PC-3 (cell line): ENCODE data around the gene KCND3. TPM values are rescaled to one million over a fixed set of nuclear protein-coding genes. Genes with fewer than 3 reads are reported as not detected.

Experiments
- ATAC-seq: fragments of 200-7000 bp; cut with Tn5 transposase; 2 replicates; pipeline ENCODE4 v1.9.1; 2020; ENCODE audit warnings: mild to moderate bottlenecking, moderate library complexity
- BruUV-seq: library from RNA; stranded (reverse); fragments of 400-500 nt; replicated peaks from 2 replicates; lab custom pipeline; 2021; lab: Mats Ljungman, UMichigan
- CTCF ChIA-PET: fragments of 300-600 bp; sonication (Branson Sonifier 250); formaldehyde crosslinking; loops from one replicate; lab custom pipeline; 2022; ENCODE audit warnings: antibody characterized with exemption; lab: Charles Lee
- POLR2A ChIA-PET: fragments of 300-600 bp; sonication (Branson Sonifier 250); formaldehyde crosslinking; loops from one replicate; lab custom pipeline; 2022; ENCODE audit warnings: antibody characterized with exemption; ENCODE audit not compliant: unreplicated experiment; lab: Charles Lee
- DNase-seq: peaks from one replicate; pipeline ENCODE4 v3.0.0-alpha.2; 2015
- H2AFZ ChIP-seq: fragments of 300-600 bp; sonication (generic); 2 replicates; pipeline ENCODE4 v1.6.0; 2016; ENCODE audit warnings: antibody characterized with exemption, low read length
- H3F3A ChIP-seq: fragments of 300-600 bp; sonication (generic); one replicate; pipeline ENCODE4 v1.6.0; 2017; ENCODE audit warnings: antibody characterized with exemption, low read length, control low read depth, mild to moderate bottlenecking; ENCODE audit not compliant: unreplicated experiment
- H3K27ac ChIP-seq: fragments of 300-600 bp; sonication (generic); 2 replicates; pipeline ENCODE4 v1.5.1; 2016; ENCODE audit warnings: mild to moderate bottlenecking, low read length
- H3K27me3 ChIP-seq: fragments of 300-600 bp; sonication (generic); 2 replicates; pipeline ENCODE4 v1.6.1; 2016; ENCODE audit warnings: low read length, mixed read lengths
- H3K36me3 ChIP-seq: fragments of 300-600 bp; sonication (generic); 2 replicates; pipeline ENCODE4 v1.6.1; 2016; ENCODE audit warnings: low read depth, mixed run types, low read length, mixed read lengths
- H3K4me1 ChIP-seq: fragments of 300-600 bp; sonication (generic); 2 replicates; pipeline ENCODE4 v1.5.1; 2016; ENCODE audit warnings: low read length; ENCODE audit not compliant: insufficient read depth
- H3K4me2 ChIP-seq: fragments of 300-600 bp; sonication (generic); 2 replicates; pipeline ENCODE4 v1.6.0; 2016; ENCODE audit warnings: low read length
- H3K4me3 ChIP-seq: fragments of 300-600 bp; sonication (generic); 2 replicates; pipeline ENCODE4 v1.5.1; 2016; ENCODE audit warnings: mild to moderate bottlenecking, low read length, mixed read lengths
- H3K79me2 ChIP-seq: fragments of 300-600 bp; sonication (generic); 2 replicates; pipeline ENCODE4 v1.6.1; 2017; ENCODE audit warnings: low read length, mixed read lengths
- H3K9ac ChIP-seq: fragments of 300-600 bp; sonication (generic); 2 replicates; pipeline ENCODE4 v1.6.0; 2016; ENCODE audit warnings: mild to moderate bottlenecking, low read length
- H3K9me2 ChIP-seq: fragments of 300-600 bp; sonication (generic); replicated peaks from 2 replicates; pipeline ENCODE4 v1.6.1; 2016; ENCODE audit warnings: mixed run types, low read length, mixed read lengths
- H3K9me3 ChIP-seq: fragments of 300-600 bp; sonication (generic); 2 replicates; pipeline ENCODE4 v1.6.1; 2016; ENCODE audit warnings: low read length, mixed read lengths
- H4K20me1 ChIP-seq: fragments of 300-600 bp; sonication (generic); 2 replicates; pipeline ENCODE4 v1.6.1; 2016; ENCODE audit warnings: low read length, mixed read lengths
- CTCF ChIP-seq: fragments of 300-600 bp; sonication (generic); conservative IDR thresholded peaks from 2 replicates; pipeline ENCODE4 v1.5.1; 2017; ENCODE audit warnings: antibody characterized with exemption, low read depth, mild to moderate bottlenecking, low read length
- EZH2 ChIP-seq: fragments of 300-600 bp; sonication (generic); IDR thresholded peaks from one replicate; pipeline ENCODE4 v1.6.1; 2017; ENCODE audit warnings: antibody characterized with exemption, mild to moderate bottlenecking, low read length; ENCODE audit not compliant: unreplicated experiment
- EZH2phosphoT487 ChIP-seq: fragments of 300-600 bp; sonication (generic); IDR thresholded peaks from 2 replicates; pipeline ENCODE4 v1.6.1; 2018; ENCODE audit warnings: mild to moderate bottlenecking, antibody characterized with exemption, low read length, borderline replicate concordance
- intact Hi-C: fragments of 100-400 bp; cut with micrococcal nuclease; formaldehyde crosslinking; loops from 2 replicates; pipeline ENCODE4 v1.9.0; 2023
- total RNA-seq: library from RNA; depleted of rRNA; stranded (reverse); fragments of >200 nt; gene quantifications from 2 replicates; pipeline ENCODE4 v1.2.3, GENCODE V29; 2014

Gene KCND3
- total RNA-seq, 1 experiment from 2014 or later, result not detected

GRCh38 chr1:111943846-111944749, 45.4 kb downstream of the KCND3 start:
- ATAC-seq, result no peak
- POLR2A ChIA-PET, result no interaction called here
- DNase-seq, result no peak
- H3K9me3 ChIP-seq, result no peaks in the 10 kb centered on the region
- no peaks in the 10 kb centered on the region for H3K36me3 ChIP-seq
- H3K27ac ChIP-seq, result no peak overlapping the region
- H3K4me2 ChIP-seq, result no peak overlapping the region
- CTCF ChIA-PET, result no interaction called here
- H3K27me3 ChIP-seq, result peaks cover 39% of the 10 kb centered on the region
- intact Hi-C loops, result no loop called here
- H3K4me3 ChIP-seq, result no peak overlapping the region
- no peaks in the 10 kb centered on the region for H3K79me2 ChIP-seq
- no peaks in the 10 kb centered on the region for H3K4me1 ChIP-seq
- no peaks in the 10 kb centered on the region for H3K9me2 ChIP-seq
- no peak overlapping the region for H3K9ac ChIP-seq
- no peaks in the 10 kb centered on the region for H3F3A ChIP-seq
- BruUV-seq, result no TSS peak
- no peaks in the 10 kb centered on the region for H4K20me1 ChIP-seq
- TF ChIP-seq CTCF (no peak), EZH2phosphoT487 (no peak), EZH2 (no peak)
- no peak overlapping the region for H2AFZ ChIP-seq

GRCh38 chr1:111943066-111943465, 46.4 kb downstream of the KCND3 start:
- CTCF ChIA-PET, result no interaction called here
- H3K4me1 ChIP-seq, result no peaks in the 10 kb centered on the region
- POLR2A ChIA-PET, result no interaction called here

More at GRCh38 chr1:111943066-111943465, 46.4 kb downstream of the KCND3 start:
- Histone ChIP-seq H3K4me2 (no peak overlapping the region), H3F3A (no peaks in the 10 kb centered on the region), H3K27ac (no peak overlapping the region), H4K20me1 (no peaks in the 10 kb centered on the region), H3K9me2 (no peaks in the 10 kb centered on the region), H3K9ac (no peak overlapping the region), H3K27me3 (peaks cover 31% of the 10 kb centered on the region), H3K36me3 (no peaks in the 10 kb centered on the region), H2AFZ (no peak overlapping the region), H3K9me3 (no peaks in the 10 kb centered on the region), H3K79me2 (no peaks in the 10 kb centered on the region), H3K4me3 (no peak overlapping the region)
- ATAC-seq (no peak), DNase-seq (no peak)
- BruUV-seq, result no TSS peak
- no peak for TF ChIP-seq CTCF
- TF ChIP-seq EZH2phosphoT487, result no peak
- no peak for TF ChIP-seq EZH2
- intact Hi-C loops, result no loop called here
